Measurements from ENCODE around the gene TMEM81. TPM values are rescaled to one million over a fixed set of nuclear protein-coding genes. Genes with fewer than 3 reads are reported as not detected.

The TMEM81 gene
- polyA plus RNA-seq, 3 donors: 1.1 to 1.8 (median 1.2) TPM

DNA sequence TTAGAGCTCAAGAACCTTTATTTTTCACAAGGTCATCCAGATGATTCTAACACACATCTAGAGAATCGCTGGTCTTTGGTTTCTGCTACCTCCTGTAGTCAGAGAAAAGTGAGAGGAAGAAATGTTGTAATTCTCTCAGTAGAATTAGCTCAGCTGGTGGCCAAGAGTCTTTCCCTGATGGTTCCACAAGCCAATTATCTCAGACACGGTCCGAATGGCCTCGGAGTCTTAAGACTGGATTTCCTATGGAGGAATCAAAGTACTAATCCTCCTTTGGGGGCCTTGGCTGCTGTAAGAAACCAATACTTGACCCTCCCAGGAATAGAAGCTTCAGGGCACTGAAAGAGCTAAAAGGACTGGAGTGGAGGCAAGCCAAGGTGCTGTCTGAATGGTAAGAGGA is 1.8 kb downstream of the TMEM81 start:
- WGBS, 3 donors: 79 to 96% (median 92%) methylated on average over 4 of the region's 4 CpGs
- H3K27ac ChIP-seq (ENCODE audit: low read depth, low read length): no peak overlapping the region

DNA sequence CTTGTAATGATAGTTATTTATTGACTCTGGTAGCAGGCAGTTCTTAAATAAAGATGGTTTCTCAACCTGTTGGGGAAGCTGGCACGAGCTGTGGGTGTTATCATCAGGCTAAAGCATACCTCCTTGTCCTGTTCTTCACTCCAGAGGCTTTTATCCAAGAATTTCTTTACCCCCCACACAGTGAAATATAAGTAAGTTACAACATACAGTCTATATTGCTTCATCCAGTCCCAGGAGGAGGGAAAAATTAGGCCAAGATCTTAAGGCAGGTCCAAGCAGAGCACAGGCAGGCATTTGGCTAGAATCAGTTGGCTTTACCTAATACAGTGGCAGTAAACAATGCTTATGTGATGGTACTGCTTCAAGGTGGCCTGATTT is 6.3 kb downstream of the TMEM81 start:
- H3K27ac ChIP-seq (ENCODE audit: low read depth, low read length): no peak overlapping the region
- WGBS, 3 donors: 68 to 90% (median 72%) methylated on average over 1 of the region's 1 CpG

DNA sequence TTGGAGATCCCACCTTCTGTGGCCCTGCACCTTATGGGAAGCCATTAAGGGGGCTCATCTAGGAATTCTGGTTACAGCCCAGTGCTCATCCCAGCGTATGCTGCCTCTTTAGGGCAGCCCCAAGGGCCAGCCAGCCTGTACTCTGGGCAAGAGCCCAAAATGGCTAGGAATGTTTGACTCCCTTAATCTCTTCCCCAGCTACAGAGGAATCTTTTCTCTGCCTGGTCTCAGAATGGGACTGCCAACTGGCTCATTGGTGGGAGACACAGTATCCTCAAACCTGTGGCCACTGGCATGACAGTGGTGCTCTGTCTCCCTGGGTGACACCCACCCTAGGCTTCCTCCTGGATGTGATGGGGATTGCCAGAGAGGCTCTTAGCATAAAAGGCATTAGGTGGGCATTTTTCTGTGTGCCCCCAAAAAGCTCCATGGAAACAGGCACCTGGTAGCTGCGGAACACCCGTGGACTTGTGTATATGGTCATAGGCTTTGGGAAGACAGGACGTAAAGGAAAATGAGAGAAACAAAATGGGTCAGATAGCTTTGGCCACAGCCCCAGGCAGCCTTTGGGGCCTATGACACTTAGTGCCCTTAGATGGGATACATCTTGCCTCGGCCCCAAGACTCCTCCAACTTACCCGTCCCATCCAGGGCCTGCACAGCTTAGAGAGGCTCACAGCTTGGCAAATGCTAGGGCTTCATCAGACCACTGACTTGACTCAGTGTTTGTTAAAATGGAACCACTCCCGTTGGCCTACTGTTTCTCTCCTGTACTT is 6.9 kb downstream of the TMEM81 start:
- H3K27ac ChIP-seq (ENCODE audit: low read depth, low read length): no peak overlapping the region
- 87 to 91% (median 87%) methylated on average over 7 of the region's 7 CpGs for WGBS, 3 donors

DNA sequence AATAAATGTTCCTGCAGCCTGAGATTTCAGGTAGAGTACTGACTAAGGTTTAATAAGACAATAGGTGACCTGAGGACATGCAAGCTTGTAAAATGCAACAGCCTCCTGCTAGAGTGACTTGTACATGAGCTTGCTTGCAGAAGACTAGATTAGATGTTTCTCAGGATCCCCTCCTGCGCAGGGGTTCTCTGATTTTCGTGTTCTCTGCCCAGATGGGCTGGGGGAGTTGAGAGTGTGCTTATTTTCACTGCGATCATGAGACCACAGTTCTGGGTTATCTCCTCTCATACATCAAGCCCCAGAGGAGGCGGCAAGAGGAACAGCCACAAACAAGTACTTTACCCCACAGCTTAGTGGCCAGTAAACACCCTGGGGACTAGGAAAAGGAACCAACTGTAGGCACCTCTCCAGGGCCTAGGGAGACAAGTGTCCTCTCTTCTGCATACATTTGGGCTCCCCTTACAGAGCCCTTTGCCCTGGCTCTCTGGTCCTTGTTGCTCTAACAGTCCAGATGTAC is 8.0 kb downstream of the TMEM81 start:
- WGBS, 3 donors: 74 to 77% (median 74%) methylated on average over 4 of the region's 4 CpGs

DNA sequence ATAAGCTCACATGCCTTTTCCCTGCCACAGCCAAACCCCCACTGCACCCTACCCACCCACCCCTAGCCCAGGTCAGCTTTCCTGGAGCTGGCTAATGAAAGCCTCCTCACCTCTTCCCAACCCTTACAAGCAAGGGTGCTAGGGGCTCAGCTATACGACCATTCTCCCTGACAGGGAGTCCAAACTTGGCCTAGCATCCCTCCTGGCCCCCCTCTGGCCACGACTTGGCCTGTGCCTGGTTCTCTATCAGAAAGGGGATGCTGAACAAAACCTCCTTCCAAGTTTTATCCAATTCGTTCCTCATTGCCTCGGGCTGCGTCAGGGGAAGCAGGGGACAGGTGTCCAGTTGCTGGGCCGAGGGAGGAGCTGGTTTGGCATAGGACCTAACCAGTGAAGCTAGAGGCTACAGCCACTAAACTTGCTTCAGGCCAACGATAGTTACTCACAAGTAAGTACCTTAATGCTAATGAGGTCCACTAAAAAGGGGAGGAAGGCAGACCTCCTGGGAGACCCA is 8.6 kb downstream of the TMEM81 start:
- no peak overlapping the region for H3K27ac ChIP-seq (ENCODE audit: low read depth, low read length)
- WGBS, 3 donors: 58 to 69% (median 67%) methylated on average over 7 of the region's 7 CpGs

More for the DNA sequence above, 8.0 kb downstream of the TMEM81 start:
- no peak overlapping the region for H3K27ac ChIP-seq (ENCODE audit: low read depth, low read length)

DNA sequence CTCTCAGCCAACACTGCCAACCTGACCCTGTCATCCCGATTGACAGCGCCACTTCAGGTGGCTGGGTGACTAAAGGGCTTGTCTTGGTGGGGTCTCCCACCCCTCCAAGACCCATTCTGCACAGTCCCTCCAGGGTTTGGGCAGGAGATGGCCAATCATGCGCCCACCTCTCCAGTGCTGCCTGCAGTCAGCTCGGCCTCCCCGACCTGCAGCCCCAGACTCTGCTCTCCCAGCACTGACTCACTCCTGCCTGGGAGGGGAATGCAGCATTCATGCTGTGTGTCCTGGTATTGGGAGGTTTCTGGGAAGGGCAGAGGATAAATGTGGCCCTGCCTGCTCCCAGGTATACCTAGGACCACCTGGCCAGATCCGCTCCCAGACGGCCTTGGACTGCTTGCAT is 9.7 kb downstream of the TMEM81 start:
- no peak overlapping the region for H3K27ac ChIP-seq (ENCODE audit: low read depth, low read length)
- 91 to 94% (median 92%) methylated on average over 7 of the region's 7 CpGs for WGBS, 3 donors

DNA sequence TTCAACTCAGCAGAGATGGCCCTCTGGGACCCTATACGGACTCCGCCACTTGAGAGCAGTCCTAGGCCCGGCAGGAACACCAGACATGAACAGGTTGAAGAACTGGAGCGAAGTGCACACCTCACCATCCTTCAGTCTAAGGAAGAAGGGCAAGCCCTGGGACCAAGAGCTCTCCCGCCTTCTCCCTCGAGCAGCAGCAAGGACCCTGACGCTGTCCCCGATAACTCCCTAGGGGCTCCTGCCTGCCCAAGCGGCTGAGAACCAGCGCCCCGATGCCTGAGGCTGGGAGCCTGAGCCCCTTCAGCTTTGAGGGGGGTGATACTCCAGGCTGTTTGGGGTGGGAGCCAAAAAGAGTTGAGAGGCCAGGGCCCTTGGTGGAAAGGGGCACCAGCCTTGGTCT is 10.2 kb downstream of the TMEM81 start:
- no peak overlapping the region for H3K27ac ChIP-seq (ENCODE audit: low read depth, low read length)
- 89 to 95% (median 93%) methylated on average over 11 of the region's 11 CpGs for WGBS, 3 donors

DNA sequence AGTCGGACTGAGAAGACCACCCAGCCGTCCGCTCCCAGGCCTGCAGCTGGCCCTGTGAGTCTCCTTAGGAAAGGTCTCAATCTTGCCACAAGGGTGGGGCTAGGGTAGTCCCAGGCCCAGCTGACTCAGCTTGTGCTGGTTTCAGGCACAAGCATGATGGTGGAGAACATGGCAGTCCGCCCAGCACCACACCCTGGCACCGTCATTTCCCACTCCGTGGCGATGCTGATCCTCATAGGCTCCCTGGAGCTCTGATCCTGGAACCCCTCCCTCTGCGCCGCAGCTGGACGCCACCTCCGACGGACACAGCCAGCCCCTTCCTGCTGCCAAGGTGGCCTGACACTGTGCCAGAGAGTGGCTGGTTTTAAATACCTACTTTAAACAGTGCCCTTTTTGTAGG is 10.7 kb downstream of the TMEM81 start:
- no peak overlapping the region for H3K27ac ChIP-seq (ENCODE audit: low read depth, low read length)
- WGBS, 3 donors: 86 to 87% (median 87%) methylated on average over 12 of the region's 12 CpGs

DNA sequence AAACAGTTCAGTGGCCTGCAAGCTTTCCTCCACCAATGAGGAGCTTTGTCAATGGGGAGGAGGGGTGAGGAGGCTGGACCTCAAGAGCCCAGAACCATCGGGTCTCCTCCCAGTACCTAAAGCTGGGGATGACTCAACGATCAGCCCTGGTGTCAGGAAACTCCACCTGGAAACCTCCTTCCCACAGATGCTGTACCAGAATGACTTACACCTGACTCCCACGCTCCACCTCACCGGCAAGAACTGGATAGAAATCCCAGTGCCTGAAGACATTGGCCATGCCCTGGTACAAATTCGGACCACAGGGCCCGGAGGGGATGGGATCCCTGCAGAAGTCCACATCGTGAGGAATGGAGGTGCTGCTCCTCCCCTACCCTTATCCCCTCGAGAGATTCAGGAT is 11.4 kb downstream of the TMEM81 start:
- no peak overlapping the region for H3K27ac ChIP-seq (ENCODE audit: low read depth, low read length)
- 81 to 89% (median 88%) methylated on average over 8 of the region's 8 CpGs for WGBS, 3 donors

DNA sequence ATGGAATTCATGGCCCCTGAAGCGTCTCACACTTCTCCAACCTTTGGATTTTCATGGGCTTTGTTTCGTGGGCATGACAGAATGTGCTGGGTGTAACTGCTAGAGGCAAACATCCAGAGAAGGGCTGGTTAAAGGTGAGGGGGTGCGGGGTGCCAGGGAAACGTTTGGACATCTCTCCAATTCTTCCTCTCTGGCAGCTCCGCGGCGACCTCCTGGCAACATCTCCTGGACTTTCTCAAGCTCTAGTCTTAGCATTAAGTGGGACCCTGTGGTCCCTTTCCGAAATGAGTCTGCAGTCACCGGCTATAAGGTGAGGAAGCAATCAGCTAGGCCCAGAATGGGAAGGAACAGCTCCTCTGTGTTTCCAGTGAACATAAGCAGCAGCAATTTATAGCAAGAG is 12.0 kb downstream of the TMEM81 start:
- WGBS, 3 donors: 76 to 89% (median 87%) methylated on average over 9 of the region's 9 CpGs
- no peak overlapping the region for H3K27ac ChIP-seq (ENCODE audit: low read depth, low read length)

DNA sequence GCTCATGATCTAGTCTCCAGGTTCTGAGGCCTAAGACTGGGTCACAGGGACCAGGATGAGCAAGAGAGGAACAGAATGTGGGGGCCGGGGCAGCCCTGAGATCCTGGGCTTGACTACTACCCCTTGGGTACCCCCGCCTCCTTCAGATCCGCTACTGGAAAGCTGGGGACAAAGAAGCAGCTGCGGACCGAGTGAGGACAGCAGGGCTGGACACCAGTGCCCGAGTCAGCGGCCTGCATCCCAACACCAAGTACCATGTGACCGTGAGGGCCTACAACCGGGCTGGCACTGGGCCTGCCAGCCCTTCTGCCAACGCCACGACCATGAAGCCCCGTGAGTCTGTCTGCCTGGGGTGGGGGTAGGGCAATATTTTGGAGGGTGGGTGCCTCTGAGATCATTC is 12.5 kb downstream of the TMEM81 start:
- no peak overlapping the region for H3K27ac ChIP-seq (ENCODE audit: low read depth, low read length)
- WGBS, 3 donors: 75 to 93% (median 82%) methylated on average over 12 of the region's 12 CpGs

DNA sequence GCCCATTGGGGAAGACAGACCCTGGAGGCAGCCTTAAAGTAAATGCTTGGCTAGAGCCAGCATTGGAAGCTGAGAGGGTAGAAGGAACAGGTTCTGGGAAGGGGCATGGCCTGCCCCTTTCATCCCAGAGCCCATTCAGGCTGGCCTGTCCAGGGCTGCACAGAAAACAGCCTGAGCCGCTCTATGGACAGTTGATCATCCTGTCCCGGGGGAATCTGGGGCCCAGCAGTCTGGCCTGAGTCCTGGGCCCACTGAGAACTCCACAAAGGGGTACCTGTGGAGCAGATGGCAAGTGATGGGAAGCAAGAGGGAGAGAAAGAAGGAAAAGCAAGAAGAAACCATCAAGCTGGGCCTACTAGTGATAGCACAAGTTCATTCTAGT is 13.2 kb downstream of the TMEM81 start:
- WGBS, 3 donors: 90 to 94% (median 91%) methylated on average over 2 of the region's 2 CpGs
- H3K27ac ChIP-seq (ENCODE audit: low read depth, low read length): no peak overlapping the region

DNA sequence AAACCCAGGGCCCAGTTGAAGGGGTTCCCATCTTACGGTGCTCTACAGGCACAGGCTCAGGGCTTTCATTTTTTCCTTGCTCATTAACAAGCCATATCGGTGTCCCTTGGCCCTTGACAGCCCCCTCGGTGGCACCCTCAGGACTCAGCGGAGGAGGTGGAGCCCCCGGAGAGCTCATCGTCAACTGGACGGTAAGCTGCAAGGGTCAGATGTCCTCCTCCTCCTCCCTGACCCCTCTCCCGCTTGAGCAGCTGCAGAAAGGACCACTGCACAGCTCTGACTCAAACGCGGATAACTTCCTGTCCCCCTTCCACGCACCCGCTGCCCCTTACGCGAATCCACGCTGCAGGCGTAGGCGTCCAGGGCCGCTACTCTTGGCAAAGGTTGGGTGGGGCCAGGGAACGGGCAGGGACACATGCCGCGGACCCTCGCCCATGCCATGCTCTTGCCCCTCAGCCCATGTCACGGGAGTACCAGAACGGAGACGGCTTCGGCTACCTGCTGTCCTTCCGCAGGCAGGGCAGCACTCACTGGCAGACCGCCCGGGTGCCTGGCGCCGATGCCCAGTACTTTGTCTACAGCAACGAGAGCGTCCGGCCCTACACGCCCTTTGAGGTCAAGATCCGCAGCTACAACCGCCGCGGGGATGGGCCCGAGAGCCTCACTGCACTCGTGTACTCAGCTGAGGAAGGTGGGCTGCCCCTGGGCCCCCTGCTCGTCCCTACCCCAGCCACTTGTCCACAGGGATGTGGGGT is 14.7 kb downstream of the TMEM81 start:
- 81 to 85% (median 83%) methylated on average over 42 of the region's 42 CpGs for WGBS, 3 donors
- no peak overlapping the region for H3K27ac ChIP-seq (ENCODE audit: low read depth, low read length)

DNA sequence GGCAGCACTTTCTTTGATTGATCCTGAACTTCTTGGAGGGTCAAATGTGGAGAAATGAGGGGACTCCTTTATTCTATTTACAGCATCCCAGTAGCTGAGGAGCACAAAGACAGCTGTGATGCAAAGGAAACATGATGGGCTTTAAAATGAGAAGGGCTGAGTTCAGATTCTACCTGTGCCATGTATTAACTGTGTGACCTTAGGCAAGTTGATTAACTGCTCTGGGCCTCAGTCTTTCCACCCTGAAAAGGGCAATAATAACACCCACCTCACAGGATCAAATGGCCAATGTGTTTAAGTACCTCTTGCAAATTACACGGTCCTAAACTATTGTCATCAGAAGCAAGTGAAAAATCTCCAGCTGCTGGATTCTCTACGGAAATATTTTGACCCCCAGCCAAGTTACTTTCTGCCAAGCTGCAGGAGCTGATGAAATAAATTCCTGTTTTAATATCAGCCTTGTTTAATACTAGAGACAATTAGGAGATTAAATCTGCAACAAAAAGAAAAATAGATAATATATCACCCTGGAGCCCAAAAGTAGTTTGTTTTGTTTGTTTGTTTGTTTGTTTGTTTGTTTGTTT is 15.7 kb downstream of the TMEM81 start:
- 6 to 35% (median 29%) methylated on average over 2 of the region's 2 CpGs for WGBS, 3 donors
- no peak overlapping the region for H3K27ac ChIP-seq (ENCODE audit: low read depth, low read length)

DNA sequence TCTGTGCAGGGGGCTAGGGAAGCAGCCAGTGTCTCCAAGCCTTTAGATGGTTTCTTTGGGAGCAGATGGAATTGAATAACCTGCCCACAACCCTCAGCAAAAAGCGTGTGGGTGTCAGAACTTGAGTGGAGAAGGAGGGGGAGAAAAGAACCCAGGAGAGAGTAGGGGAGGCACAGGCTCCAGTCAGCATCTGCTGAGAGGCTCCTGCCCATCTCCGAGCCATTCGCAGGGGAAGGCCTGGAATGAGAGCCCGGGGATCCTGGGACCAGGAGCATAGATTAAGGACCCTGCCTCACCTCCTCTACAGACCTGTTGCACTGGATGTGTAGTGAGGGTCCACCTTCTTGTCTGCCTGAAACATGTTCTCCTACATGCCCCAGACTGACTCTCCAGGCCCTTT is 16.3 kb downstream of the TMEM81 start:
- 81 to 96% (median 92%) methylated on average over 4 of the region's 4 CpGs for WGBS, 3 donors
- H3K27ac ChIP-seq (ENCODE audit: low read depth, low read length): no peak overlapping the region

DNA sequence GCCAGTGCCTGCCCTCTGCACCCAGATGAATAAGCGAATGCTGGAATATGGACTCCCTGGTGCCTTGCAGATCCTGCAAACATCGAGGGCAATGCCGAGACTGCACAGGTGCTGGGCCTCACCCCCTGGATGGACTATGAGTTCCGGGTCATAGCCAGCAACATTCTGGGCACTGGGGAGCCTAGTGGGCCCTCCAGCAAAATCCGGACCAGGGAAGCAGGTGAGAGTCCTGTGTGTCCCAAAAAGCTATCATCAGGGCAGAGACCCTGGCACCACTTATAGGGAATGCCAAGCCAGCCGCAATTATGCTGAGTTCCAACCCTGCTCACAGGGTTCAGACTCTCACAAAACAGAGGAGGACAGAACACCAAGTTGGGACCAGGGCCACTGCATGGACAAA is 17.2 kb downstream of the TMEM81 start:
- 92 to 97% (median 95%) methylated on average over 6 of the region's 6 CpGs for WGBS, 3 donors
- H3K27ac ChIP-seq (ENCODE audit: low read depth, low read length): no peak overlapping the region

DNA sequence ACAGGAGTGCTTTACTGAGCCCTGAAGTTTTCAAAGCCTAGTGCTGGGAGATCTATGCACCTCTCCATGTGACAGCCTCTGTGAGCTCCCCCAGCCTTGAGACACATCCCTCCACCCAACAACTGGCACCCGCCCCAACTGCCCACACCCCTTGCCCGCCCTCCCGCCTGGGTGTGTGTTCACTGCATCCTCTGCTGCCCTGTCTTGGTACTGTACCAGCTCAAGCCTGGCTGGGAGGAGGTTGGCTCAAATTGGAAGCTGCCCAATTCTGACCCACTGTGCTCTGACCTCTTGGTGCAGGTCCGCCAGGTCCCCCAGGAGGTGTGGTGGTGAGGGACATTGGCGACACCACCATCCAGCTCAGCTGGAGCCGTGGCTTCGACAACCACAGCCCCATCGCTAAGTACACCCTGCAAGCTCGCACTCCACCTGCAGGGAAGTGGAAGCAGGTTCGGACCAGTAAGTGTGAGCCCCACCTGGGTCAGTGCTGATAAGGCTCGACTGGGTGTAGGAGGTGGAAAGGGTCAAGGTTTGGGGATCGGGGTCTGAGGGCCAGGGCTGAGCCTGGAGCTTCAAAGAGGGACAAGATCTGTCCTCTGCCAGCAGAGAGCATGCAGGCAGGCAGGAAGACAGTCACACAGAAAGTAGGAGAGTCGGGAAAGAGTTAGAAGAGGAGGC is 18.0 kb downstream of the TMEM81 start:
- WGBS, 3 donors: 50 to 77% (median 76%) methylated on average over 13 of the region's 13 CpGs
- H3K27ac ChIP-seq (ENCODE audit: low read depth, low read length): no peak overlapping the region

DNA sequence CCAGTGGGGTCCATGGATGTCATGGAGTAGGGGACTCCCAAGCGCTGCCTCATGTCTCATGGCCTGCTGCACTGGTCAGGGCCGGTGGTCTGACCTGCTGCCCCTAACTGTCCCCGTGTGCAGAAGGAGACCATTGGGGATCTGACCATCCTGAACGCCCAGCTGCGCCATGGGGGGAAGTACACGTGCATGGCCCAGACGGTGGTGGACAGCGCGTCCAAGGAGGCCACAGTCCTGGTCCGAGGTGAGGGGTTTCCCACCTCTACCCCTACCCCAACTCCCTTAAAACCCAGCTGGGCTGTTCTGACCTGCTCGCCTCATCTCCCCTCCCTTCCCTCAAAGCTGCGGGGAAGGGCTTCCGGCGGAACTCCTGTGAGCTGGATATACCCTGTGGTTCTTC is 18.6 kb downstream of the TMEM81 start:
- H3K27ac ChIP-seq (ENCODE audit: low read depth, low read length): no peak overlapping the region
- WGBS, 3 donors: 85 to 91% (median 90%) methylated on average over 10 to 14 of the region's 14 CpGs
